A673 (cell line): ENCODE data around the gene TMEM63B. TPM values are rescaled to one million over a fixed set of nuclear protein-coding genes. Genes with fewer than 3 reads are reported as not detected.

Experiments
- BruUV-seq: library from RNA; stranded (reverse); fragments of 400-500 nt; replicated peaks from 2 replicates; lab custom pipeline; 2021; lab: Mats Ljungman, UMichigan
- CTCF ChIA-PET: fragments of 300-600 bp; sonication (Branson Sonifier 250); formaldehyde crosslinking; loops from one replicate; lab custom pipeline; 2022; ENCODE audit warnings: antibody characterized with exemption; lab: Charles Lee
- POLR2A ChIA-PET: fragments of 300-600 bp; sonication (Branson Sonifier 250); formaldehyde crosslinking; loops from one replicate; lab custom pipeline; 2022; ENCODE audit warnings: antibody characterized with exemption; ENCODE audit not compliant: low non-redundant PET; lab: Charles Lee
- DNase-seq: peaks from one replicate; pipeline ENCODE4 v3.0.0-alpha.2; 2015; ENCODE audit warnings: low spot score
- H3K27ac ChIP-seq: fragments of 200-600 bp; sonication (generic); 2 replicates; pipeline ENCODE4 v1.5.1; 2016; ENCODE audit warnings: mixed run types, low read depth, mild to moderate bottlenecking, mixed read lengths, antibody characterized with exemption, low read length; ENCODE audit not compliant: poor library complexity, severe bottlenecking
- H3K27me3 ChIP-seq: fragments of 200-600 bp; sonication (generic); replicated peaks from 2 replicates; pipeline ENCODE4 v1.6.1; 2017; ENCODE audit warnings: mixed run types, low read depth, mild to moderate bottlenecking, mixed read lengths, antibody characterized with exemption, low read length; ENCODE audit not compliant: insufficient read depth, poor library complexity
- H3K36me3 ChIP-seq: fragments of 200-600 bp; sonication (generic); 2 replicates; pipeline ENCODE4 v1.6.1; 2016; ENCODE audit warnings: mixed run types, mild to moderate bottlenecking, mixed read lengths, antibody characterized with exemption, low read length; ENCODE audit not compliant: insufficient read depth, poor library complexity, severe bottlenecking
- H3K4me1 ChIP-seq: fragments of 200-600 bp; sonication (generic); 2 replicates; pipeline ENCODE4 v1.6.1; 2017; ENCODE audit warnings: mixed run types, mild to moderate bottlenecking, mixed read lengths, antibody characterized with exemption, low read length; ENCODE audit not compliant: insufficient read depth, poor library complexity, severe bottlenecking
- H3K4me3 ChIP-seq: fragments of 200-600 bp; sonication (generic); 2 replicates; pipeline ENCODE4 v1.5.1; 2016; ENCODE audit warnings: low read depth, mixed run types, mild to moderate bottlenecking, mixed read lengths, low read length; ENCODE audit not compliant: poor library complexity, severe bottlenecking
- H3K9me3 ChIP-seq: fragments of 200-600 bp; sonication (generic); 2 replicates; pipeline ENCODE4 v1.6.1; 2016; ENCODE audit warnings: mixed run types, low read depth, mild to moderate bottlenecking, mixed read lengths, antibody characterized with exemption, low read length; ENCODE audit not compliant: poor library complexity, severe bottlenecking
- CTCF ChIP-seq: fragments of 300-800, 200-600 bp; sonication (generic); conservative IDR thresholded peaks from 2 replicates; pipeline ENCODE4 v1.5.1; 2017; ENCODE audit warnings: low read depth, mild to moderate bottlenecking, antibody characterized with exemption, low read length, moderate library complexity, mixed read lengths
- EZH2 ChIP-seq: fragments of 200-600 bp; sonication (generic); IDR thresholded peaks from 2 replicates; pipeline ENCODE4 v1.6.1; 2017; ENCODE audit warnings: borderline replicate concordance, low read depth, mild to moderate bottlenecking, mixed read lengths, antibody characterized with exemption, low read length; ENCODE audit not compliant: poor library complexity, severe bottlenecking
- intact Hi-C: fragments of 100-400 bp; cut with micrococcal nuclease; formaldehyde crosslinking; loops from one replicate; pipeline ENCODE4 v1.10.0; 2022; ENCODE audit not compliant: unreplicated experiment
- total RNA-seq: library from RNA; stranded (reverse); gene quantifications from 2 replicates; pipeline ENCODE4 v1.2.3, GENCODE V29; 2021

The TMEM63B gene
- total RNA-seq, 1 experiment from 2014 or later, result 32.0 TPM

GRCh38 chr6:44117397-44118128, 9.8 kb upstream of the TMEM63B start:
- Histone ChIP-seq H3K4me1 (peaks cover 21% of the 10 kb centered on the region), H3K4me3 (no peak overlapping the region), H3K9me3 (no peaks in the 10 kb centered on the region), H3K27ac (peak overlapping the region; percentile 41), H3K36me3 (peaks cover 32% of the 10 kb centered on the region), H3K27me3 (no peaks in the 10 kb centered on the region)
- no peak for TF ChIP-seq EZH2
- TF ChIP-seq CTCF, result no peak
- ChIA-PET CTCF (interaction anchor here (0.7 kb wide), 1 partner anchor 9 kb away, joined by 8 read pairs; no protein-coding TSS in a partner anchor), POLR2A (interaction anchor here (0.5 to 0.7 kb wide), 2 partner anchors 130 to 477 kb away, joined by 3 read pairs; partner anchors contain the start of gene HSP90AB1)
- intact Hi-C loops, result no loop called here
- no peak for DNase-seq
- no TSS peak for BruUV-seq

GRCh38 chr6:44119704-44120262, 7.6 kb upstream of the TMEM63B start:
- no peaks in the 10 kb centered on the region for H3K9me3 ChIP-seq
- H3K27me3 ChIP-seq, result no peaks in the 10 kb centered on the region
- DNase-seq, result no peak
- no TSS peak for BruUV-seq
- TF ChIP-seq EZH2 (no peak), CTCF (no peak)
- peaks cover 38% of the 10 kb centered on the region for H3K4me1 ChIP-seq
- intact Hi-C loops, result no loop called here
- H3K4me3 ChIP-seq, result no peak overlapping the region
- peaks cover 10% of the 10 kb centered on the region for H3K36me3 ChIP-seq
- ChIA-PET CTCF (no interaction called here), POLR2A (no interaction called here)
- H3K27ac ChIP-seq, result peak overlapping the region; percentile 4

- BruUV-seq, result no TSS peak
- POLR2A ChIA-PET, result no interaction called here
- Histone ChIP-seq H3K27me3 (no peaks in the 10 kb centered on the region), H3K4me3 (no peak overlapping the region), H3K27ac (peak overlapping the region; percentile 45), H3K9me3 (no peaks in the 10 kb centered on the region), H3K4me1 (peaks cover 44% of the 10 kb centered on the region), H3K36me3 (no peaks in the 10 kb centered on the region)
- CTCF ChIA-PET, result no interaction called here
- DNase-seq, result no peak
- intact Hi-C loops, result no loop called here
- TF ChIP-seq EZH2 (no peak), CTCF (no peak)
Measured at GRCh38 chr6:44120692-44121443, 6.5 kb upstream of the TMEM63B start.
